T-cell (primary cell): Measurements from ENCODE around the gene ZMAT2. TPM values are rescaled to one million over a fixed set of nuclear protein-coding genes. Genes with fewer than 3 reads are reported as not detected.
"Not testable (repeated sequence)": the region's sequence is repeated elsewhere in the genome, so short reads cannot be mapped to it uniquely, and the experiment has no call there.

Experiments
- ATAC-seq, 4 experiments: fragments of 200-7000 bp in 3 of 4; fragments of 150-1000 bp in 1 of 4; cut with Tn5 transposase; replicated peaks in 1 of 4; 1 replicate in 3 of 4; 2 replicates in 1 of 4; pipeline ENCODE4 v1.10.0; 2021; ENCODE audit warnings: moderate library complexity in 3 of 4, mild to moderate bottlenecking in 2 of 4, moderate number of reproducible peaks in 1 of 4
- CTCF ChIA-PET, 2 donors: fragments of 300-600 bp; sonication (Branson Sonifier 250); formaldehyde crosslinking; loops; one replicate each; lab custom pipeline; 2022; ENCODE audit warnings: antibody characterized with exemption in 2 of 2; lab: Charles Lee
- POLR2A ChIA-PET, 2 donors: fragments of 300-600 bp; sonication (Branson Sonifier 250); formaldehyde crosslinking; loops; one replicate each; lab custom pipeline; 2022; ENCODE audit warnings: antibody characterized with exemption in 2 of 2; lab: Charles Lee
- DNase-seq, 35 experiments: peaks; one replicate each; pipeline versions ENCODE4 v3.0.0 to v3.0.0-alpha.2; 2013 to 2023
- H3K27ac ChIP-seq: one replicate; pipeline ENCODE4 v1.5.1; 2013; ENCODE audit warnings: low read length
- H3K27me3 ChIP-seq, 2 experiments: replicated peaks in 1 of 2; 1 replicate in 1 of 2; 2 replicates in 1 of 2; pipeline versions ENCODE4 v1.6.1 to v1.7.0; 2013; ENCODE audit warnings: low read length in 1 of 2, mixed read lengths in 1 of 2; ENCODE audit not compliant: control insufficient read depth in 2 of 2, insufficient read depth in 2 of 2; ENCODE audit errors: extremely low read depth in 1 of 2
- H3K36me3 ChIP-seq, 2 donors: 1 replicate in 1 of 2; 2 replicates in 1 of 2; pipeline versions ENCODE4 v1.6.1 to v1.7.0; 2013; ENCODE audit warnings: low read length in 1 of 2; ENCODE audit not compliant: control insufficient read depth in 2 of 2, insufficient read depth in 1 of 2; ENCODE audit errors: extremely low read depth in 1 of 2
- H3K4me1 ChIP-seq, 2 experiments: 1 replicate in 1 of 2; 2 replicates in 1 of 2; pipeline versions ENCODE4 v1.6.1 to v1.7.0; 2013; ENCODE audit warnings: low read length in 2 of 2, mixed read lengths in 1 of 2; ENCODE audit not compliant: insufficient read depth in 2 of 2, control insufficient read depth in 1 of 2; ENCODE audit errors: extremely low read depth in 1 of 2
- H3K4me3 ChIP-seq, 2 donors: 1 replicate in 1 of 2; 2 replicates in 1 of 2; pipeline versions ENCODE4 v1.5.1 to v1.7.0; 2013; ENCODE audit warnings: mild to moderate bottlenecking in 2 of 2, low read length in 1 of 2, moderate library complexity in 1 of 2; ENCODE audit not compliant: control insufficient read depth in 1 of 2; ENCODE audit errors: extremely low read depth in 1 of 2
- H3K9me3 ChIP-seq: 2 replicates; pipeline ENCODE4 v1.7.0; 2013
- H3K27ac Mint-ChIP-seq, 2 donors: one replicate each; pipeline ENCODE4 v1.8.0; 2020 to 2021; ENCODE audit warnings: mild to moderate bottlenecking in 2 of 2, mixed read lengths in 2 of 2
- H3K27me3 Mint-ChIP-seq, 2 donors: one replicate each; pipeline ENCODE4 v1.8.0; 2021 to 2022; ENCODE audit warnings: mixed read lengths in 2 of 2
- H3K36me3 Mint-ChIP-seq: one replicate; pipeline ENCODE4 v1.8.0; 2021; ENCODE audit warnings: mixed read lengths
- H3K4me1 Mint-ChIP-seq, 3 donors: one replicate each; pipeline ENCODE4 v1.8.0; 2020 to 2022; ENCODE audit warnings: mixed read lengths in 3 of 3, mild to moderate bottlenecking in 1 of 3
- H3K4me3 Mint-ChIP-seq, 3 donors: one replicate each; pipeline ENCODE4 v1.8.0; 2020 to 2022; ENCODE audit warnings: mild to moderate bottlenecking in 3 of 3, mixed read lengths in 3 of 3, moderate library complexity in 3 of 3
- H3K9me3 Mint-ChIP-seq, 3 donors: one replicate each; pipeline ENCODE4 v1.8.0; 2020 to 2022; ENCODE audit warnings: mixed read lengths in 3 of 3
- WGBS: methylation state at CpG from one replicate; pipeline ENCODE4 v1.1.5; 2013; ENCODE audit warnings: missing lambda C conversion rate; ENCODE audit not compliant: insufficient coverage; 5-methylcytosine and 5-hydroxymethylcytosine counted together
- total RNA-seq, 35 experiments: library from RNA in 6 of 35; stranded (reverse) in 6 of 35; fragments of 120-200 nt in 1 of 35; gene quantifications; one replicate each; pipeline versions ENCODE4 v1.2.1 to v1.2.4 and lab custom pipeline; 2013 to 2026

The ZMAT2 gene
- total RNA-seq, 5 donors from 2014 or later (not counting 1 experiment from before 2014, with no cell fraction given), result 39.9 to 59.5 (median 58.0) TPM

GRCh38 chr5:140671035-140671434, 29.2 kb upstream of the ZMAT2 start:
- peaks cover 21 to 22% (median 21%) of the 10 kb centered on the region in 3 donors for H3K4me1 Mint-ChIP-seq
- H3K4me3 ChIP-seq, CTCF ChIA-PET, H3K27ac Mint-ChIP-seq, DNase-seq, H3K27ac ChIP-seq, H3K4me1 ChIP-seq, H3K9me3 ChIP-seq, H3K9me3 Mint-ChIP-seq, ATAC-seq, H3K27me3 Mint-ChIP-seq, H3K27me3 ChIP-seq, H3K4me3 Mint-ChIP-seq: not testable (repeated sequence)
- POLR2A ChIA-PET, result interaction anchor here in 1 of 2 donors (0.5 kb wide), 1 partner anchor 8 kb away, joined by 3 read pairs; no protein-coding TSS in a partner anchor
- H3K36me3 ChIP-seq, result peaks cover 14 to 78% of the 10 kb centered on the region in 2 donors
- no CpG with 5 or more reads among the region's 4 CpGs for WGBS
- H3K36me3 Mint-ChIP-seq, result peaks cover 54% of the 10 kb centered on the region

DNA sequence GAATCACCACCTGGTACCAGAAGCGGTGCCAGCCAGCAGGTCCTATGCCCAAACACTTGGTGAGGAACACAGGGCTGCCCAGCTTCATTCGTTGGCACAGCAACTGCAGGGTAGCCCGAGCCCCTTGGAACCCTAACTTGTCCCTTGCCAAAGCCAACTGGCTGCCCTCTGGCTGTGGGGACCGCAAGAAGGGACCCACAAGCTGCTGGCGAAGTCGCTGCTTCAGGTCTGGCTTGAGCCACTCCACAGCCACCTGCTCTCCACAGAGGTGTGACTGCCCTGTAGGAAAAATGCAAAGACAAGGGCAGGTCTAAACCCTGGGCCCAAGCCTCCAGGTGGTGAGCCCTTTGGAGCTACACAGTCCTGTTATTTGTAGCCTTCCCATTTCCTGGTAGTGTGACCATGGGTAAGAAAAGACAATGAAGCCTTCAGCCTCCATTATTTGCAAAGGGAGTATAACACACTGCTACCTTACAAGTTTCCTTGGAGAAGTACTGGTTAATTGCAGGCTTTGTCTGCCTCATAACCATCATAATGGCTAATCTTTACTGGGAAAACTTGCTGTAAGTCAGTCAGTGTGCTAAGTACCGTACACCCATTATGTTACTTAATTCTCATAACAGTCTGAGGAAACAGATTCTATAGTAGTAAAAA, 28.6 kb upstream of the ZMAT2 start:
- H3K4me1 Mint-ChIP-seq, result peaks cover 16 to 17% (median 17%) of the 10 kb centered on the region in 3 donors
- no peak overlapping the region for H3K4me3 ChIP-seq
- no peaks in the 10 kb centered on the region for H3K27me3 Mint-ChIP-seq
- peaks cover 14 to 84% of the 10 kb centered on the region in 2 donors for H3K36me3 ChIP-seq
- no peaks in the 10 kb centered on the region for H3K27me3 ChIP-seq
- peaks cover 0 to 2% of the 10 kb centered on the region in 2 experiments for H3K4me1 ChIP-seq
- H3K27ac ChIP-seq, result no peak overlapping the region
- no peaks in the 10 kb centered on the region for H3K9me3 Mint-ChIP-seq
- DNase-seq, result no peak
- POLR2A ChIA-PET, result interaction anchor here in 1 of 2 donors (0.8 kb wide), 1 partner anchor 9 kb away, joined by 4 read pairs; no protein-coding TSS in a partner anchor
- no peak for ATAC-seq
- WGBS, result 92% methylated on average over 2 of the region's 7 CpGs
- H3K27ac Mint-ChIP-seq, result no peak overlapping the region
- peaks cover 59% of the 10 kb centered on the region for H3K36me3 Mint-ChIP-seq
- no peaks in the 10 kb centered on the region for H3K9me3 ChIP-seq
- CTCF ChIA-PET, result no interaction called here
- H3K4me3 Mint-ChIP-seq, result no peak overlapping the region

DNA sequence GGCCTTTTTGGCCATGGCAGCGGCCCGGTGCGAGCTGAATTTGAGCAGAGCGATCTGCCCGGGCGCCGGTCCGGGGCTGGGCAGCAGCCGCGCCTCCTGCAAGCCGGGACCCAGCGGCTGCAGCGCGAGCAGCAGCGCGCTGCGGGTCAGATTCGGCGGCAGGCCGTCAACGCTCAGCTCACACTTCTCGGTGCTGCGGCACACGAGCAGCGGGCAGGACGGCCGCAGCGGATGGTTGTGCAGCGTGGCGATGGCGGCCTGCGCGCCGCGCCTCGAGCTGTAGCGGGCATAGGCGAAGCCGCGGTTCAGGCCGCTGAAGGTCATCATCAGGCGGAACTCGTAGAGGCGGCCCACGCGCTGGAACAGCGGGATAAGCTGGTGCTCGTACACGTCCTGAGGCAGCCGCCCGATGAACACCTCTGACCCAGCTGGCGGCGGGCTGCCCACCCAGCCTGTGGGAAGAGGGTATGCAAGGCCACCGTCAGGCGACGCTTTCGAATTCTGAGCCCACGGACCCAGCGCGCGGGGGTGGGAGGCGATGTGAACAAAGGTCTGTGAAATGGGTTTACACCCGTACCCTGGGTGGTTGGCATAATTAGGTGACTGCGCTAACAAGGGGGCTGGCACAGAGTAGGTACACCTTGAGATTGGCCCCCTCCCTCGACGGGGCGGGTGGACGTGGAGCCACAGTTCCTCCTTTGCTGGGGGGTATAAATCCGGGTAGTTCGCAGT, 27.6 kb upstream of the ZMAT2 start:
- Histone ChIP-seq H3K4me3 (no peak overlapping the region), H3K36me3 (peaks cover 14 to 87% of the 10 kb centered on the region in 2 donors), H3K9me3 (no peaks in the 10 kb centered on the region), H3K4me1 (no peaks in the 10 kb centered on the region), H3K27me3 (no peaks in the 10 kb centered on the region), H3K27ac (no peak overlapping the region)
- ChIA-PET POLR2A (interaction anchor here in 1 of 2 donors (0.8 kb wide), 1 partner anchor 8 kb away, joined by 4 read pairs; no protein-coding TSS in a partner anchor), CTCF (no interaction called here)
- ATAC-seq (peak in 1 of 4 experiments; percentile 67), DNase-seq (peak in 2 of 35 experiments; percentile 14 to 16)
- WGBS, result 97% methylated on average over 62 of the region's 70 CpGs
- Mint-ChIP-seq H3K4me3 (no peak overlapping the region), H3K36me3 (peaks cover 62% of the 10 kb centered on the region), H3K27me3 (no peaks in the 10 kb centered on the region), H3K4me1 (peaks cover 6 to 7% (median 7%) of the 10 kb centered on the region in 3 donors), H3K9me3 (no peaks in the 10 kb centered on the region), H3K27ac (no peak overlapping the region)

DNA sequence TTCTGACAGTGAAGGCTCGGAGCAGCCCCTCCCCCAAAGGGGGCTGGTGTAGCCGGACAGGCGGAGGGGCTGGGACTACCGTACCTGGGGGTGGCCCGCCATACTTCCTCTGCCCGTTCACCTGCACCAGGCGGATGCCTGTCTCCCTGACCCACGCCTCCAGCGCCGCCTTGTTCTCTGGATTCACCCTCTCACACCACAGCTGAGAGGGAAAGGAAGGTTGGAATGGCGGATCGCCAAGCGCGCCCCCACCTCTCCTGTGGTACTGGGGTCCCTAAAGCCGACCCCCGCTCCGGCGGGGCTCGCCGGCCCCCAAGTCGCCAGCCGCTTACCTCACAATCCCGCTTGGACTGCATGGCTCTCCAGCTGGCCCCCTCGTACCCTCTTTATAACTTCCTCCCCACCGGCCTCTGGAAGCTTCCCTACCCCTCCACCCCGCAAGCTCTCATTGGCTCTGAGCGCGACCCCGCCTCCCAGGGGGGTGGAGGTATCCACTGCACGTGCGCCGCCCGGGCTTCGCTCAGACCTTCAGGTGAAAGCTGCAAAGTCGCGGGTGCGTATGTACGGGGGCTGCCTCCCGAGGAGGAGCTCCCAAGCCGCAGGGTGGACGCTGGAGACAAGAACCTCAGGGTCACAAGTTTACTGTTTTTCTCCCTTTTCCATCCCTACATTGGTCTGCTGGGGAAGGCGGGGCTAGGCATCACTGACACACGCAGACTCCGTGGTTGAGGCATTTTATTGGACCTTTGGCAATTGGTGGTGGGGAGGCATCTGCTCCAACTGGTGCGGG, 26.9 kb upstream of the ZMAT2 start, which contains the start of gene DND1:
Gene DND1 (minus strand): TSS at position 390 of the 790 bp plus-strand sequence. CDS start 34 bp downstream, at position 356.
- no peaks in the 10 kb centered on the region for H3K4me1 Mint-ChIP-seq
- H3K27me3 Mint-ChIP-seq, result no peaks in the 10 kb centered on the region
- peak within 1 kb of the TSS in 1 of 2 donors; percentile 0 for H3K27ac Mint-ChIP-seq
- DNase-seq (no peak), ATAC-seq (peak in 1 of 4 experiments; percentile 23)
- CTCF ChIA-PET, result no interaction called here
- H3K9me3 ChIP-seq, result no peaks in the 10 kb centered on the region
- H3K4me3 Mint-ChIP-seq, result no peak within 1 kb of the TSS
- H3K9me3 Mint-ChIP-seq, result no peaks in the 10 kb centered on the region
- no peak within 1 kb of the TSS for H3K27ac ChIP-seq
- H3K36me3 Mint-ChIP-seq, result peaks cover 62% of the 10 kb centered on the region
- 96% methylated on average over 27 of the region's 45 CpGs for WGBS
- POLR2A ChIA-PET, result no interaction called here
- H3K4me1 ChIP-seq, result no peaks in the 10 kb centered on the region
- no peaks in the 10 kb centered on the region for H3K27me3 ChIP-seq
- peaks cover 14 to 86% of the 10 kb centered on the region in 2 donors for H3K36me3 ChIP-seq
- H3K4me3 ChIP-seq, result no peak within 1 kb of the TSS

GRCh38 chr5:140674211-140674610, 26.0 kb upstream of the ZMAT2 start:
- H3K4me3 Mint-ChIP-seq, result no peak overlapping the region
- no peaks in the 10 kb centered on the region for H3K9me3 ChIP-seq
- ATAC-seq, result no peak
- H3K4me1 ChIP-seq, result no peaks in the 10 kb centered on the region
- no peaks in the 10 kb centered on the region for H3K4me1 Mint-ChIP-seq
- peak overlapping the region in 1 of 2 donors; percentile 0 for H3K27ac Mint-ChIP-seq
- ChIA-PET CTCF (no interaction called here), POLR2A (interaction anchor here in 1 of 2 donors (0.8 kb wide), 1 partner anchor 9 kb away, joined by 4 read pairs; the partner anchor contains the start of gene WDR55)
- no CpG with 5 or more reads among the region's 2 CpGs for WGBS
- H3K36me3 ChIP-seq, result peaks cover 10 to 84% of the 10 kb centered on the region in 2 donors
- no peaks in the 10 kb centered on the region for H3K9me3 Mint-ChIP-seq
- no peak overlapping the region for H3K27ac ChIP-seq
- H3K27me3 ChIP-seq, result no peaks in the 10 kb centered on the region
- no peaks in the 10 kb centered on the region for H3K27me3 Mint-ChIP-seq
- no peak for DNase-seq
- no peak overlapping the region for H3K4me3 ChIP-seq
- H3K36me3 Mint-ChIP-seq, result peaks cover 54% of the 10 kb centered on the region
